Spinal cord (tissue), 10 donors: ENCODE results near the gene PLCB1. TPM values are rescaled to one million over a fixed set of nuclear protein-coding genes. Genes with fewer than 3 reads are reported as not detected.
A peak's percentile ranks its signal among the peaks of the same experiment; 100 is the strongest.

Source experiments
- DNase-seq, 6 donors: peaks; one replicate each; pipeline versions ENCODE4 v3.0.0 to v3.0.0-alpha.2; 2013 to 2015; ENCODE audit warnings: low spot score in 6 of 6, low read depth in 4 of 6
- H3K27ac ChIP-seq: one replicate; pipeline ENCODE4 v1.5.1; 2013; ENCODE audit warnings: low read depth, low read length, control low read depth
- H3K27me3 ChIP-seq: one replicate; pipeline ENCODE4 v1.6.1; 2013; ENCODE audit warnings: low read length; ENCODE audit not compliant: control insufficient read depth, insufficient read depth
- H3K36me3 ChIP-seq: one replicate; pipeline ENCODE4 v1.6.1; 2013; ENCODE audit warnings: low read length; ENCODE audit not compliant: control insufficient read depth, insufficient read depth
- H3K4me1 ChIP-seq: one replicate; pipeline ENCODE4 v1.6.1; 2013; ENCODE audit warnings: low read length; ENCODE audit not compliant: control insufficient read depth, insufficient read depth
- H3K4me3 ChIP-seq: one replicate; pipeline ENCODE4 v1.5.1; 2013; ENCODE audit warnings: low read depth, low read length, control low read depth
- H3K9me3 ChIP-seq: one replicate; pipeline ENCODE4 v1.6.1; 2013; ENCODE audit warnings: low read length; ENCODE audit not compliant: control insufficient read depth, insufficient read depth
- WGBS: methylation state at CpG from one replicate; pipeline ENCODE4 v1.1.5; 2013; ENCODE audit warnings: missing lambda C conversion rate; ENCODE audit not compliant: insufficient coverage; 5-methylcytosine and 5-hydroxymethylcytosine counted together
- polyA plus RNA-seq, 2 donors: library from polyadenylated mRNA; unstranded; fragments of 120-200 nt; gene quantifications; one replicate each; pipeline ENCODE4 v1.2.1, GENCODE V29; 2013; ENCODE audit not compliant: insufficient read length in 2 of 2
- total RNA-seq, 2 donors: library from RNA; depleted of rRNA in 1 of 2; stranded (reverse); fragments of 120-200 nt in 1 of 2; fragments of >200 nt in 1 of 2; gene quantifications; one replicate each; pipeline versions ENCODE4 v1.2.3 to v1.2.4, GENCODE V29; 2013 to 2014
- donor health status: healthy.

PLCB1 gene
- total and polyA plus RNA-seq, 4 donors = 42.9 to 111 (median 88.2) TPM

- Histone ChIP-seq H3K36me3 (no peaks in the 10 kb centered on the region), H3K4me3 (no peak overlapping the region), H3K9me3 (peaks cover 2% of the 10 kb centered on the region), H3K27me3 (no peaks in the 10 kb centered on the region), H3K27ac (no peak overlapping the region), H3K4me1 (no peaks in the 10 kb centered on the region)
- DNase-seq = no peak
These were observed 68.2 kb downstream of the PLCB1 start for GRCh38 chr20:8200220-8200619.

- H3K27ac ChIP-seq = no peak overlapping the region
- 94% methylated on average over 1 of the region's 1 CpG for WGBS
- no peaks in the 10 kb centered on the region for H3K27me3 ChIP-seq
- no peak overlapping the region for H3K4me3 ChIP-seq
- H3K4me1 ChIP-seq = no peaks in the 10 kb centered on the region
- no peak for DNase-seq
- H3K36me3 ChIP-seq = no peaks in the 10 kb centered on the region
- H3K9me3 ChIP-seq = peaks cover 2% of the 10 kb centered on the region
These were observed 71.3 kb downstream of the PLCB1 start for GRCh38 chr20:8203366-8203765.

- no CpG with 5 or more reads among the region's 1 CpG for WGBS
- H3K4me1 ChIP-seq = no peaks in the 10 kb centered on the region
- no peaks in the 10 kb centered on the region for H3K36me3 ChIP-seq
- H3K9me3 ChIP-seq = peaks cover 2% of the 10 kb centered on the region
- H3K4me3 ChIP-seq = no peak overlapping the region
- no peaks in the 10 kb centered on the region for H3K27me3 ChIP-seq
- no peak overlapping the region for H3K27ac ChIP-seq
- no peak for DNase-seq
These were observed 73.9 kb downstream of the PLCB1 start for GRCh38 chr20:8205996-8206395.

GRCh38 chr20:8208226-8208625, 76.2 kb downstream of the PLCB1 start:
- Histone ChIP-seq H3K27ac (no peak overlapping the region), H3K27me3 (no peaks in the 10 kb centered on the region), H3K9me3 (no peaks in the 10 kb centered on the region), H3K4me1 (no peaks in the 10 kb centered on the region), H3K36me3 (no peaks in the 10 kb centered on the region), H3K4me3 (no peak overlapping the region)
- peak in 1 of 6 donors; percentile 14 for DNase-seq
- no CpG with 5 or more reads among the region's 1 CpG for WGBS

GRCh38 chr20:8209061-8209460, 77.0 kb downstream of the PLCB1 start:
- Histone ChIP-seq H3K36me3 (no peaks in the 10 kb centered on the region), H3K27me3 (no peaks in the 10 kb centered on the region), H3K4me1 (no peaks in the 10 kb centered on the region), H3K4me3 (no peak overlapping the region), H3K27ac (no peak overlapping the region), H3K9me3 (no peaks in the 10 kb centered on the region)
- DNase-seq = peak in 2 of 6 donors; percentile 5 to 38
- 38% methylated on average over 1 of the region's 2 CpGs for WGBS

GRCh38 chr20:8210749-8211148, 78.7 kb downstream of the PLCB1 start:
- no peak for DNase-seq
- Histone ChIP-seq H3K4me1 (no peaks in the 10 kb centered on the region), H3K36me3 (no peaks in the 10 kb centered on the region), H3K27ac (no peak overlapping the region), H3K4me3 (no peak overlapping the region), H3K27me3 (no peaks in the 10 kb centered on the region), H3K9me3 (no peaks in the 10 kb centered on the region)
- no CpG with 5 or more reads among the region's 1 CpG for WGBS

- Histone ChIP-seq H3K9me3 (no peaks in the 10 kb centered on the region), H3K4me1 (no peaks in the 10 kb centered on the region), H3K27me3 (no peaks in the 10 kb centered on the region), H3K4me3 (no peak overlapping the region), H3K27ac (no peak overlapping the region), H3K36me3 (no peaks in the 10 kb centered on the region)
- DNase-seq = no peak
- no CpG with 5 or more reads among the region's 3 CpGs for WGBS
These were observed 80.2 kb downstream of the PLCB1 start for GRCh38 chr20:8212286-8212685.

- no peaks in the 10 kb centered on the region for H3K9me3 ChIP-seq
- H3K36me3 ChIP-seq = no peaks in the 10 kb centered on the region
- no peaks in the 10 kb centered on the region for H3K4me1 ChIP-seq
- no peak overlapping the region for H3K27ac ChIP-seq
- no peak overlapping the region for H3K4me3 ChIP-seq
- WGBS = 92% methylated on average over 1 of the region's 1 CpG
- no peak for DNase-seq
- no peaks in the 10 kb centered on the region for H3K27me3 ChIP-seq
These were observed 81.2 kb downstream of the PLCB1 start for GRCh38 chr20:8213270-8213669.

- Histone ChIP-seq H3K4me1 (no peaks in the 10 kb centered on the region), H3K27me3 (no peaks in the 10 kb centered on the region), H3K9me3 (no peaks in the 10 kb centered on the region), H3K4me3 (no peak overlapping the region), H3K36me3 (no peaks in the 10 kb centered on the region), H3K27ac (no peak overlapping the region)
- WGBS = 89% methylated on average over 9 of the region's 12 CpGs
- no peak for DNase-seq
These were observed 81.9 kb downstream of the PLCB1 start for GRCh38 chr20:8213831-8214587.

- DNase-seq = peak in 3 of 6 donors; percentile 26 to 60 (median 57)
- no peak overlapping the region for H3K27ac ChIP-seq
- no peaks in the 10 kb centered on the region for H3K27me3 ChIP-seq
- WGBS = 24% methylated on average over 5 of the region's 8 CpGs
- no peak overlapping the region for H3K4me3 ChIP-seq
- no peaks in the 10 kb centered on the region for H3K36me3 ChIP-seq
- no peaks in the 10 kb centered on the region for H3K4me1 ChIP-seq
- H3K9me3 ChIP-seq = no peaks in the 10 kb centered on the region
These were observed 83.3 kb downstream of the PLCB1 start for GRCh38 chr20:8215361-8215781.
